Panc1 (cell line): ENCODE results near the gene KHDC4. TPM values are rescaled to one million over a fixed set of nuclear protein-coding genes. Genes with fewer than 3 reads are reported as not detected.

Experiments used
- ATAC-seq: fragments of 200-7000 bp; cut with Tn5 transposase; 2 replicates; pipeline ENCODE4 v1.9.1; 2020; ENCODE audit warnings: mild to moderate bottlenecking, moderate library complexity
- BruUV-seq: library from RNA; stranded (reverse); fragments of 400-500 nt; replicated peaks from 2 replicates; lab custom pipeline; 2021; lab: Mats Ljungman, UMichigan
- CTCF ChIA-PET: fragments of 300-600 bp; sonication (Branson Sonifier 250); formaldehyde crosslinking; loops from one replicate; lab custom pipeline; 2022; ENCODE audit warnings: antibody characterized with exemption; lab: Charles Lee
- POLR2A ChIA-PET: fragments of 300-600 bp; sonication (Branson Sonifier 250); formaldehyde crosslinking; loops from one replicate; lab custom pipeline; 2022; ENCODE audit warnings: antibody characterized with exemption; lab: Charles Lee
- DNase-seq: peaks from one replicate; pipeline ENCODE4 v3.0.0-alpha.2; 2010; ENCODE audit warnings: low read depth, low spot score
- H3K27ac ChIP-seq: 2 replicates; pipeline ENCODE4 v1.5.1; 2011; ENCODE audit warnings: mild to moderate bottlenecking, low read length, inconsistent platforms
- H3K27me3 ChIP-seq: fragments of 200-500 bp; sonication (Bioruptor generic); 2 replicates; pipeline ENCODE4 v1.6.0; 2014; ENCODE audit warnings: low read length, inconsistent platforms; ENCODE audit not compliant: control insufficient read depth, insufficient read depth
- H3K36me3 ChIP-seq: fragments of 200-500 bp; sonication (Bioruptor generic); 2 replicates; pipeline ENCODE4 v1.5.1; 2014; ENCODE audit warnings: inconsistent platforms, mild to moderate bottlenecking, low read length, moderate library complexity; ENCODE audit not compliant: control insufficient read depth, insufficient read depth
- H3K4me1 ChIP-seq: 2 replicates; pipeline ENCODE4 v1.5.1; 2011; ENCODE audit warnings: inconsistent platforms, mild to moderate bottlenecking, low read length, moderate library complexity; ENCODE audit not compliant: control insufficient read depth, insufficient read depth
- H3K4me3 ChIP-seq, 2 experiments: 2 replicates each; pipeline ENCODE4 v1.5.1; 2011 to 2012; ENCODE audit warnings: low read depth in 2 of 2, low read length in 2 of 2, mild to moderate bottlenecking in 2 of 2, inconsistent platforms in 1 of 2, moderate library complexity in 1 of 2
- H3K9me3 ChIP-seq: fragments of 200-500 bp; sonication (Bioruptor generic); 2 replicates; pipeline ENCODE4 v1.5.1; 2014; ENCODE audit warnings: low read depth, mild to moderate bottlenecking, inconsistent platforms, low read length, moderate library complexity; ENCODE audit not compliant: control insufficient read depth, insufficient read depth
- CTCF ChIP-seq: fragments of 450-650 bp; IDR thresholded peaks from 2 replicates; pipeline ENCODE4 v1.5.1; 2017; ENCODE audit warnings: mild to moderate bottlenecking
- POLR2AphosphoS5 ChIP-seq: IDR thresholded peaks from 2 replicates; pipeline ENCODE4 v1.6.1; 2012; ENCODE audit warnings: mild to moderate bottlenecking, low read depth, low read length, moderate library complexity
- REST ChIP-seq, 2 experiments: IDR thresholded peaks; 2 replicates each; pipeline ENCODE4 v1.6.1; 2011 to 2012; ENCODE audit warnings: low read depth in 2 of 2, control low read depth in 1 of 2, low read length in 1 of 2, mild to moderate bottlenecking in 1 of 2, moderate library complexity in 1 of 2; ENCODE audit not compliant: insufficient read depth in 1 of 2
- SIN3A ChIP-seq: IDR thresholded peaks from 2 replicates; pipeline ENCODE4 v1.6.1; 2012; ENCODE audit warnings: low read depth, mild to moderate bottlenecking, low read length, moderate library complexity, borderline replicate concordance; ENCODE audit not compliant: insufficient read depth
- TCF7L2 ChIP-seq: IDR thresholded peaks from 2 replicates; pipeline ENCODE4 v1.6.1; 2011; ENCODE audit warnings: mild to moderate bottlenecking, low read depth, low read length, inconsistent platforms
- in situ Hi-C: cut with HindIII; loops from 2 replicates; pipeline ENCODE4 v1.10.0; 2016; ENCODE audit warnings: low sequenced_read_pairs, low pct_unique_long_range_greater_than_20kb
- intact Hi-C: fragments of 100-400 bp; cut with micrococcal nuclease; formaldehyde crosslinking; loops from one replicate; pipeline ENCODE4 v1.10.0; 2022; ENCODE audit not compliant: unreplicated experiment
- total RNA-seq: library from RNA; stranded (reverse); gene quantifications from one replicate; pipeline ENCODE4 v1.2.1, GENCODE V29; 2021; ENCODE audit not compliant: unreplicated experiment

KHDC4 gene
- total RNA-seq, 1 experiment from 2014 or later: 80.4 TPM

GRCh38 chr1:155966135-155966534 lies 31.9 kb upstream of the KHDC4 start:
- POLR2A ChIA-PET: no interaction called here

GRCh38 chr1:155964193-155964592 lies 30.0 kb upstream of the KHDC4 start:
- no peak for DNase-seq
- no TSS peak for BruUV-seq
- POLR2A ChIA-PET: no interaction called here
- no peak overlapping the region for H3K27ac ChIP-seq
- peaks cover 35% of the 10 kb centered on the region for H3K4me1 ChIP-seq
- no peaks in the 10 kb centered on the region for H3K27me3 ChIP-seq
- no peak for ATAC-seq
- no peak for TF ChIP-seq CTCF
- TF ChIP-seq REST (IDR thresholded peaks at IDR 0.05; ENCODE audit: insufficient read depth in 1 of 2, low read depth in 2 of 2, low read length in 1 of 2): no peak
- TF ChIP-seq TCF7L2: no peak
- TF ChIP-seq POLR2AphosphoS5: no peak
- TF ChIP-seq SIN3A: no peak
- in situ Hi-C loops: no loop called here
- intact Hi-C loops: no loop called here
- no peaks in the 10 kb centered on the region for H3K9me3 ChIP-seq
- CTCF ChIA-PET: no interaction called here
- peaks cover 9% of the 10 kb centered on the region for H3K36me3 ChIP-seq
- H3K4me3 ChIP-seq: no peak overlapping the region

More at GRCh38 chr1:155966135-155966534, 31.9 kb upstream of the KHDC4 start:
- CTCF ChIA-PET: interaction anchor here (0.8 to 1.3 kb wide), 3 partner anchors 12 to 97 kb away, joined by 3 to 4 read pairs (median 3); no protein-coding TSS in a partner anchor
- in situ Hi-C loops (no loop called here), intact Hi-C loops (no loop called here)
- peaks cover 54% of the 10 kb centered on the region for H3K4me1 ChIP-seq
- no peak overlapping the region for H3K4me3 ChIP-seq
- H3K36me3 ChIP-seq: peaks cover 9% of the 10 kb centered on the region
- no peaks in the 10 kb centered on the region for H3K9me3 ChIP-seq
- TF ChIP-seq SIN3A: no peak
- TF ChIP-seq REST (IDR thresholded peaks at IDR 0.05; ENCODE audit: insufficient read depth in 1 of 2, low read depth in 2 of 2, low read length in 1 of 2): no peak
- TF ChIP-seq POLR2AphosphoS5: no peak
- no peak for TF ChIP-seq TCF7L2
- no peak for TF ChIP-seq CTCF
- DNase-seq (no peak), ATAC-seq (no peak)
- no TSS peak for BruUV-seq
- H3K27me3 ChIP-seq: no peaks in the 10 kb centered on the region
- H3K27ac ChIP-seq: no peak overlapping the region
